Osteocyte (in vitro differentiated cells): ENCODE results near the gene TMEM125. TPM values are rescaled to one million over a fixed set of nuclear protein-coding genes. Genes with fewer than 3 reads are reported as not detected.

Source experiments
- DNase-seq: peaks from one replicate; pipeline ENCODE4 v3.0.0; 2021; ENCODE audit warnings: mixed read lengths; ENCODE audit not compliant: unreplicated experiment; ENCODE audit errors: extremely low spot score
- H3K27ac Mint-ChIP-seq: one replicate; pipeline ENCODE4 v1.8.0; 2021; ENCODE audit warnings: mild to moderate bottlenecking, mixed read lengths; ENCODE audit not compliant: unreplicated experiment
- H3K27me3 Mint-ChIP-seq: one replicate; pipeline ENCODE4 v1.8.0; 2021; ENCODE audit warnings: mixed read lengths; ENCODE audit not compliant: unreplicated experiment
- H3K36me3 Mint-ChIP-seq: one replicate; pipeline ENCODE4 v1.8.0; 2021; ENCODE audit warnings: mixed read lengths; ENCODE audit not compliant: unreplicated experiment
- H3K4me1 Mint-ChIP-seq: one replicate; pipeline ENCODE4 v1.8.0; 2021; ENCODE audit warnings: mixed read lengths; ENCODE audit not compliant: unreplicated experiment
- H3K4me3 Mint-ChIP-seq: one replicate; pipeline ENCODE4 v1.8.0; 2021; ENCODE audit warnings: mild to moderate bottlenecking, moderate library complexity, mixed read lengths; ENCODE audit not compliant: unreplicated experiment
- H3K9me3 Mint-ChIP-seq: one replicate; pipeline ENCODE4 v1.8.0; 2021; ENCODE audit warnings: mixed read lengths; ENCODE audit not compliant: unreplicated experiment
- total RNA-seq: library from RNA; stranded (reverse); gene quantifications from 2 replicates; pipeline ENCODE4 v1.2.1, GENCODE V29; 2021
- TF ChIP-seq, protein P1 (sequence below): fragments of 200-600 bp; sonication (generic); IDR thresholded peaks from 2 replicates; pipeline ENCODE4 v1.5.0; 2021; ENCODE audit warnings: antibody characterized with exemption, mild to moderate bottlenecking, moderate library complexity

Gene TMEM125
- total RNA-seq, 1 donor from 2014 or later = not detected

DNA sequence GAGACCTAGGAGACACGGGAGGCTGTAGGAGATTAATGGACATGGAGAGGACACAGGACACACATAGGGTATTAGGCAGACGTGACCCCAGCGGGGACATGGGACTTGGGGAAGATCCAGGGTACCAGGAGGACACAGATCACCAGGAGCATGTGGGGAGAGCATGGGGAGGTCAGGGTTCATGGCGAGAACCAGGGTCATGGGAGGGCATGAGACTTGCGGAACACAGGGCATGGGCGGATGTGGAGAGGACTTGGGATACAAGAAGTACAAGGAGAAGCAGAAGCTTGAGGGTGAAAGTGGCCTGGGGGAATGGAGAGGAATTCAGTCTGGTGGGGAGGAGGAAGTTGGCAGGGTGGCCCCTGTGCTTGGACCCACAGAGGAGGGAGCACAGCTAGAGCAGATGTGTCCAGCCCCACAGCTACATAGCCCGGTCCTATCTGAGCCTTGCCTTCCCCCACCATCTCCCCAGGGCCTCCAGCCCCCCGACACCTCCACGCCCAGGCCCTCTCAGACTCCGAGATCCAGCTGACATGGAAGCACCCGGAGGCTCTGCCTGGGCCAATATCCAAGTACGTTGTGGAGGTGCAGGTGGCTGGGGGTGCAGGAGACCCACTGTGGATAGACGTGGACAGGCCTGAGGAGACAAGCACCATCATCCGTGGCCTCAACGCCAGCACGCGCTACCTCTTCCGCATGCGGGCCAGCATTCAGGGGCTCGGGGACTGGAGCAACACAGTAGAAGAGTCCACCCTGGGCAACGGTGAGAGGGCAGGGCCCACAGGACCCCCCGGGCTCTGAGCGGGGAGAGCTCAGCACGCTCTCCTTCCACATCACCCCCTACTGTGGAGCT is 43.1 kb downstream of the TMEM125 start:
- Mint-ChIP-seq H3K27me3 (no peaks in the 10 kb centered on the region), H3K4me3 (no peak overlapping the region), H3K36me3 (no peaks in the 10 kb centered on the region), H3K4me1 (no peaks in the 10 kb centered on the region), H3K9me3 (no peaks in the 10 kb centered on the region), H3K27ac (no peak overlapping the region)
- DNase-seq = no peak
- TF ChIP-seq, protein P1, sequence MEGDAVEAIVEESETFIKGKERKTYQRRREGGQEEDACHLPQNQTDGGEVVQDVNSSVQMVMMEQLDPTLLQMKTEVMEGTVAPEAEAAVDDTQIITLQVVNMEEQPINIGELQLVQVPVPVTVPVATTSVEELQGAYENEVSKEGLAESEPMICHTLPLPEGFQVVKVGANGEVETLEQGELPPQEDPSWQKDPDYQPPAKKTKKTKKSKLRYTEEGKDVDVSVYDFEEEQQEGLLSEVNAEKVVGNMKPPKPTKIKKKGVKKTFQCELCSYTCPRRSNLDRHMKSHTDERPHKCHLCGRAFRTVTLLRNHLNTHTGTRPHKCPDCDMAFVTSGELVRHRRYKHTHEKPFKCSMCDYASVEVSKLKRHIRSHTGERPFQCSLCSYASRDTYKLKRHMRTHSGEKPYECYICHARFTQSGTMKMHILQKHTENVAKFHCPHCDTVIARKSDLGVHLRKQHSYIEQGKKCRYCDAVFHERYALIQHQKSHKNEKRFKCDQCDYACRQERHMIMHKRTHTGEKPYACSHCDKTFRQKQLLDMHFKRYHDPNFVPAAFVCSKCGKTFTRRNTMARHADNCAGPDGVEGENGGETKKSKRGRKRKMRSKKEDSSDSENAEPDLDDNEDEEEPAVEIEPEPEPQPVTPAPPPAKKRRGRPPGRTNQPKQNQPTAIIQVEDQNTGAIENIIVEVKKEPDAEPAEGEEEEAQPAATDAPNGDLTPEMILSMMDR = no peak

DNA sequence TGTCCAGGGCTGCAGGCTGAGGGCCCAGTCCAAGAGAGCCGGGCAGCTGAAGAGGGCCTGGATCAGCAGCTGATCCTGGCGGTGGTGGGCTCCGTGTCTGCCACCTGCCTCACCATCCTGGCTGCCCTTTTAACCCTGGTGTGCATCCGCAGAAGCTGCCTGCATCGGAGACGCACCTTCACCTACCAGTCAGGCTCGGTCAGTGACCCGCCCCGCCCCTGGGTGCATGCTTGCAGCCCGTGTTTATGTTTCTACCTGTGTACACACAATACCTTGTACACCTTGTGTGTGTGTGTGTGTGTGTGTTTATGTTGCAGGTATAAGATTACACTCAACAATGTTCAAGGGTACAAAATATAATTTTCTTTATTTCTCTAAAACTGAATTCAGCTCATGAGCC is 44.0 kb downstream of the TMEM125 start:
- Mint-ChIP-seq H3K9me3 (no peaks in the 10 kb centered on the region), H3K4me1 (no peaks in the 10 kb centered on the region), H3K27me3 (no peaks in the 10 kb centered on the region), H3K27ac (no peak overlapping the region), H3K4me3 (no peak overlapping the region), H3K36me3 (no peaks in the 10 kb centered on the region)
- TF ChIP-seq, protein P1 = no peak
- no peak for DNase-seq

DNA sequence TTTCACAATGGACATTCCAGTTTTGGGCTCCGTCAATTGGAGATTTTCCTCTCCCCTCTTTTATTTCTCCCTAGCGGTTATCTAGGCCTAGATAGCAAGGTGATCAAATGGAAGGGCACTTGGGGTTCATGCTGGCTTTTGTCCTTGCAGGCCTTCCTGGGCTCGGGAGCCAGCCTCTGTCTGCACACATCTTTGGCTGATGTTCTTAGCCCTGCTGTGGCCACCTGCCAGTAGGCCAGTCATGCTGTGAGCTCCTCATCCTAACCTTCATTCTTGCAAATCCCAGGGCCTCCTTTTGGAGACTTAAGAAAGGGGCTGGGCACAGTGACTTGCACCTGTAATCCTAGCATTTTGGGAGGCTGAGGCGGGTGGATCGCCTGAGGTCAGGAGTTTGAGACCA is 44.5 kb downstream of the TMEM125 start:
- Mint-ChIP-seq H3K27me3 (no peaks in the 10 kb centered on the region), H3K4me1 (no peaks in the 10 kb centered on the region), H3K27ac (no peak overlapping the region), H3K36me3 (no peaks in the 10 kb centered on the region), H3K9me3 (no peaks in the 10 kb centered on the region), H3K4me3 (no peak overlapping the region)
- DNase-seq = no peak
- TF ChIP-seq, protein P1 = no peak

DNA sequence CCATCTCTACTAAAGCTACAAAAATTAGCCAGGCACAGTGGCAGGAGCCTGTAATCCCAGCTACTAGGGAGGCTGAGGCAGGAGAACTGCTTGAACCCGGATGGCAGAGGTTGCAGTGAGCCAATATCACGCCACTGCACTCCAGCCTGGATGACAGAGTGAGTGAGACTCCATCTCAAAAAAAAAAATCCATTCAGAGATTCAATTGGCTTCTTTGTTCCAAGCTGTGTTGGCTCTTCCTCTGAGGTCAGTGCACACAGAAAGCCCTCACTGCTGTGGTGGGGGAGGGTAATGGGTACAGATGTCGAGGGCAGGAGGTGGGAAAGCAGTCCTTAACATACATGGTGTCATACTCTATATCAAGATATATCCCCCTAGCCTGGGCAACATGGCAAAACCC is 45.7 kb downstream of the TMEM125 start:
- no peaks in the 10 kb centered on the region for H3K36me3 Mint-ChIP-seq
- TF ChIP-seq, protein P1 = no peak
- H3K27me3 Mint-ChIP-seq = no peaks in the 10 kb centered on the region
- H3K4me1 Mint-ChIP-seq = no peaks in the 10 kb centered on the region
- DNase-seq = no peak
- no peak overlapping the region for H3K27ac Mint-ChIP-seq
- H3K4me3 Mint-ChIP-seq = no peak overlapping the region
- H3K9me3 Mint-ChIP-seq = no peaks in the 10 kb centered on the region

DNA sequence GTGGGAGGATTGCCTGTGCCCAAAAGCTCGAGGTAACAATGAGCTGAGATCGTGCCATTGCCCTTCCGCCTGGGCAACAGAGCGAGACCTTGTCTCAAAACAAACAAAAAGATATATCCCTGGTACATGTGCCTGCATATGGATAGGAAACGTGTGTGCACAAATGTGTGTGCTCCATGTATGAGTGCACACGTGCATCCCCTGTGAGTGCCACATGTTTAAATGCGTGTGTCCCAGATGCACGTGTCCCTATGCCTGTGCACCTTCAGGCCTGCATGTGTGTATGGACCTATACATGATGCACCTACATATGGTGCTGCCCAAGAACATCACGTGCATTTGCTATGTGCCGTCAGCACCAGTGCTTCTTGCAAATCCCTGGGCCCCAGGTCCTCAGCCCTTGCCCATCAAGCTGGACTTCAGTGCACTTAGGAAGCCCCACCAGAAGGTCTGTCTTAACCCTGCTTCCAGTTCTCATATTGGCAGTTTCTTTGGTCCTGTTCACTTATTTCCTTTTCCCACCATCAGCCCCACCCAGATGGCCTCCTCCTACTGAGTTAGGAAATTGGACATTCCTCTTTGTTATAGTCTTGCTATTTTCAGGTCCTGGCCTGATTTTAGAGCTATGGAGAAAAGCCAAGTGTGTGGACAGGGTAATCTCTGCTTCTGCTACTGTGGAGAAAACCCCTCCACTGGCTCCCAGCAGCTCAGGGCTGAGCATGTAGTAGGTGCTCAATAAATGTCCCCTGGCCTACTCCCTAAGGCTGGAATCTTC is 46.4 kb downstream of the TMEM125 start:
- no peaks in the 10 kb centered on the region for H3K27me3 Mint-ChIP-seq
- no peaks in the 10 kb centered on the region for H3K4me1 Mint-ChIP-seq
- no peaks in the 10 kb centered on the region for H3K9me3 Mint-ChIP-seq
- no peaks in the 10 kb centered on the region for H3K36me3 Mint-ChIP-seq
- TF ChIP-seq, protein P1 = no peak
- H3K4me3 Mint-ChIP-seq = no peak overlapping the region
- no peak overlapping the region for H3K27ac Mint-ChIP-seq
- no peak for DNase-seq
